ENCODE data around the gene RND1.

The RND1 gene

DNA sequence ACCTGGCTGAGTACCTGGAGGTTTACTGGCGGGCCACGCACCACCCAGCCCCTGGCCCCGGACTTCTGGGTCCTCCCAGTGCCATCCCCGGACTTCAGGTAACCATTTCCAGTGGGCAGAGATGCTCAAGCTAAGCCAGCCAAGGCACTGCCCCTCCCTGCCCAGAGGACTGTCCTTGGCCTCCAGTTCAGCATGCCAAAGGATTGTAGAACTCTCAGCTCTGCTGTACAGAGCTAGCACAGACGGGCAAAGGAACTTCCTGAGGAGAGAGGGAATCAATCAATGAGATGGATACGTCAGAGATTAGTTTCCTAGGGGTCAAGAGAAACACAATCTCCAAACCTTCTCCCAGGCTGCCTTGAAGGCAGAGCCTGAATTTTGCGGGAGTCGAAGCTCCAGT, 38.6 kb downstream of the RND1 start:
- DNase-seq: no peak

DNA sequence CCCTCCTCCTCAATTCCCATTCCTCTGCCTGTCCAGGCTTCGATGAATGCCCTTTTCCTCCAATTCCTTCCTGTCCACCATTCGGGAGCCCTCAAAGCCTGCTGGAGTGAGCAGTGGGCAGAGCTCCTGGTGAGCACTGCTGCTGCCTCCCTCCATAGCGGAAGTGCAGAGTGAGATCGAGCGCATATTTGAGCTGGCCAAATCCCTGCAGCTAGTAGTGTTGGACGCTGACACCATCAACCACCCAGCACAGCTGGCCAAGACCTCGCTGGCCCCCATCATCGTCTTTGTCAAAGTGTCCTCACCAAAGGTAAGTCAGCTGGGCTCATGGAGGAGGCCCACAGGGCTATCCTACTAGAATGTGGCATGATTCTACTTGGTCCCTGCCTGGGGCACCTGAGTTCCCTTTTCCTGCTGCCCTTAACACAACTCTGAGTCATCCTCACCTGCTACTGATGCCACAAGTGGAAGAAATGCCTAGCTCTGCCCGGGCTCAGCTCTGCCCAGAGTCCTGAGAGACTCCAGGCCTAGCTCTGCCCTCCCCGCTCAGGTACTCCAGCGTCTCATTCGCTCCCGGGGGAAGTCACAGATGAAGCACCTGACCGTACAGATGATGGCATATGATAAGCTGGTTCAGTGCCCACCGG, 39.3 kb downstream of the RND1 start:
- DNase-seq: peak; percentile 56

DNA sequence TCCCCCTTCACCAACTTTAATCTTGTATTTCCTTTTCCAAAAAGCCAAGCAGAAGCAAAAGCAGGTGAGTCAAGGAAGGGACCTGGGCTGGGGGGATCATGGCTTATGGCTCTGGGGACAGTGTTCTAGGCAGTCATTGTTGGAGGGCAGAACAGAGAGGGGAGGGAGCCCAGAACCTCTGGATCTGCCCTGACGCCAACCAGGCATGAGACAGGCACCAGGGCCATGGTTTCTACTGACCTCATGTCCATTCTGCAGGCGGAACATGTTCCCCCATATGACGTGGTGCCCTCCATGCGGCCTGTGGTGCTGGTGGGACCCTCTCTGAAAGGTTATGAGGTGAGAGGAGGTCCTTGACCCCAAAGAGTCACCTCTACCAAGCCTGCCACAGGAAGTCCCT, 40.8 kb downstream of the RND1 start:
- DNase-seq: no peak

DNA sequence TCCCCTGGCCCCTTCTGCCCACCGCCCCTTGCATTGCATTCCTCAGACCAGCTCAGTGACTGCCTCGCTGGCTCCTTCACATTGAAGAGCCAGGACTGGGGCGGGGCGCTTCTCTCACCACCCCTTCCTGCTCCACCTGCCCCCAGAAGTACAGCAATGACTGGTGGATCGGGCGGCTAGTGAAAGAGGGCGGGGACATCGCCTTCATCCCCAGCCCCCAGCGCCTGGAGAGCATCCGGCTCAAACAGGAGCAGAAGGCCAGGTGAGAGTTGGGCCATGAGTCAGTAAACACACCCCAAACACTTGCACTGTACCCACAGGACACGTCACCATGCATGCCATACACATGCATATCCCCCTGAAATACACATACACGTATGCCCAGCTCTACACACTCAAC, 41.6 kb downstream of the RND1 start:
- peak; percentile 57 for DNase-seq

DNA sequence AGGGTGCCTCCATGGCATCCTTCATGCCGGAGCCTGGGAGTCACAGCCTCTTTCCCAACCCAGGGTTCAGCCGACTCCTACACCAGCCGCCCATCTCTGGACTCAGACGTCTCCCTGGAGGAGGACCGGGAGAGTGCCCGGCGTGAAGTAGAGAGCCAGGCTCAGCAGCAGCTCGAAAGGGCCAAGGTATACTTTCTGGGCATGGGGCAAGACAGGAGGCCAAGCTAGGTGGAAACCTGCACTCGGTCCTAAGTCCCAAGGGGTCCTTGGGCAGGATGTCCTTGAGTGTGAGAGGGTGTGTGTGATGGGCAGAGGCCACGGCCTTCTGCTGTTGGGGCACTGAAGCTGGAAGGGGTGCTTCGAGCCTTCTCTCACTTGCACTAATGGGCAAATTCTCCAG, 42.4 kb downstream of the RND1 start:
- no peak for DNase-seq

DNA sequence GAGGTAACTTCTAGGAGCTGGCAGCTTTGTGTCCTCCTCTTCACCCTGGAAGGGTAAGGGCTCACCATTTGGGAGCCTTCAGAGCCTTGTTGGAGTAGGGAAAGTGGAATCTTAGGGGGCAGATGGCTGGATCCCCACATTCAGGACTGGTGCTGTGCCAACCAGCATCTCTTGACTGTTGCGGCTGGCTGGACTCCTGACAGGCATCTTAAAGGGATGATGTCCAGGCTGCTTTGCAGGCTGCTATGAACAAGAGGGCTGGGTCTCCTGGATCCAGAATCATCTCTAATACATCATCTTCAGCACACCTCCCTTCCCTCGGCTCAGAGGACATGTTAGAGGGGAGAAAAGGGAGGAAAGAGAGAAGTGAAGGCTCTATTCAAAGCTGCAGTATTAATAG, 43.0 kb downstream of the RND1 start:
- DNase-seq: no peak

DNA sequence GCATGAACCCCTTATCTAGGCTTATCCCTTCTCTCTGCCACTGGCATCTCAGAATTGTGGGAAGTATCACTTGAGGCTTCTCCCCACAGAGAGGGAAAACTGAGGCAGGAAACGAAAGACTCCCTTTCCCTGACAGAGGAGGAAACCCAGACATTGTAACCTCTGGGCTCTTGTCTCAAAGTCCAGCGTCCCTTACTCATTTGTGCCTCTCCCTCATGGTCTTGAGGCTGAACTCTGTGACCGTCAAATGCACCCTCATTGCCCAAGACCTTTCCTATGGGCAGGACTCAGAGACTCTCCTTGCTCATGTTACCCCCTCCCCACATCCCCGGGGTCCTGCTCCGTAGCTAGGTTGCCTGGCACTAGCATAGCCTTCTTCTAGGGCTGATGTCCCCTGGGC, 43.5 kb downstream of the RND1 start:
- DNase-seq: no peak

DNA sequence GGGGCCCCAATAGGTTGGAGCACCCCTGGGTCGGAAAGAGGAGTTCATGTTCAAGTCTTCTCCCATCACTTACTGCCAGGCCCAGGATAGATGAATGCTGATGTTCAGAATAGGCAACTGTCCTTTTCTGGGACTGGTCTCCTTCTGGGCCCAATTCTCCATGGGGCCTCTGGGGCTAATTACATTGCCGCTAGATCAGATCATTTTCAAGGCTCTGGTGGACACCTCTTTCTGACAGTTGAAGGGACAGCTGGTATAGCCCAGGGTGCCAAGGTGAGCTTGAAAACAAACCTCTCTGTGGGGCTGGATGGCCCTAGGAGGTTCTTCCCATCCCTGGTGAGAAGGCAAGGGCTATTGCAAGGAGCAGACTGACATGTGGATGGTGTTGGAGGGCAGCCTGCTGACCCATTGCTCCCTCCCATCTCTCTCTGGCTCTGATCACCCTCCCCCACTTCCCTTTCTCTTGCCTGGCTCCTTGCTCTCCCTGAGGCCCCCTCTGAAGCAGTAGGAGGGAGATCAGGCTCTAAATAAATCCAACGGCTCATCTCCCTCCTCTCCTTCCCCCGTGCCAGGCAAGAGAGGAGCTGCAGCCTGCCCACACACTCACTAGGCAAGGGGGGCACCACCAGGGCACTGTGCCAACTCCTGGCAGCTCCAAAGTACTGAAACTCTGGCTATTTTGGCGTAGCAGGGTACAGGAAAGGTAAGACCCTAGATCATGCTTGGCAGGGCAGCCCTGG, 45.5 kb downstream of the RND1 start:
- DNase-seq: no peak

DNA sequence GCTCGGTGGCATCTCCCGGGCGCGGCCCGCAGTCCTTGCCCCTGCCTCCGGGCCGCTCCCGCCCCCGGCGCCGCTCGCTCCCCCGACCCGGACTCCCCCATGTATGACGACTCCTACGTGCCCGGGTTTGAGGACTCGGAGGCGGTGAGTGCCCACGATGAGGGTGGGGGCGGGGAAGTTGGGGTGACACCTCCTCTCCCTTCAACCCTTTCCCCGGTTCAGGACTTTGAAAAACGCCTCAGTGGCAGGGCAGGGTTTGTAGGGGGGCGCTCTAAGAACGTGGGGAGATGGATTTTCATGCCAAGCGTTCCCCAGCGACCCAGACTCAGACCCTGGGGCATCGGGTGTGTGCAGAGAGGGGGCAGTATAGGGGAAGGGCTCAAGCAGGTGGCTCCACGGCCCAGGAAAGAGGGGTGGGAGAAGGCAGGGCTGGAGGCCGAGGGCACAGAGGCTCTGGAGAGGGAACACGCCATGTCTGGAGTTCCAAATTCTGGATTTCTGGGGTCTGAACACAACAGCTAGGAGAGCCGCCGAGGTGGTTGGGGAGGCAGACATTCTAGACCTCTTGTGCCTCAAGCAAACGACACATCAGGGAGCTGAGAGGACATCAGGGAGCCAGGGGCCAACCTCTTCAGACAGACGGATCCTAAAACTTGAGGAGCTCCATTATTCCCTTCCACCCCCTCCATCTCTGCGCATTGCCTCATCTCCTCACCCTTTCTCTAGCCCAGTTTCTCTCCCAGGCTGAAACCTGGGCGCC, 46.7 kb downstream of the RND1 start:
- DNase-seq: peak; percentile 67

DNA sequence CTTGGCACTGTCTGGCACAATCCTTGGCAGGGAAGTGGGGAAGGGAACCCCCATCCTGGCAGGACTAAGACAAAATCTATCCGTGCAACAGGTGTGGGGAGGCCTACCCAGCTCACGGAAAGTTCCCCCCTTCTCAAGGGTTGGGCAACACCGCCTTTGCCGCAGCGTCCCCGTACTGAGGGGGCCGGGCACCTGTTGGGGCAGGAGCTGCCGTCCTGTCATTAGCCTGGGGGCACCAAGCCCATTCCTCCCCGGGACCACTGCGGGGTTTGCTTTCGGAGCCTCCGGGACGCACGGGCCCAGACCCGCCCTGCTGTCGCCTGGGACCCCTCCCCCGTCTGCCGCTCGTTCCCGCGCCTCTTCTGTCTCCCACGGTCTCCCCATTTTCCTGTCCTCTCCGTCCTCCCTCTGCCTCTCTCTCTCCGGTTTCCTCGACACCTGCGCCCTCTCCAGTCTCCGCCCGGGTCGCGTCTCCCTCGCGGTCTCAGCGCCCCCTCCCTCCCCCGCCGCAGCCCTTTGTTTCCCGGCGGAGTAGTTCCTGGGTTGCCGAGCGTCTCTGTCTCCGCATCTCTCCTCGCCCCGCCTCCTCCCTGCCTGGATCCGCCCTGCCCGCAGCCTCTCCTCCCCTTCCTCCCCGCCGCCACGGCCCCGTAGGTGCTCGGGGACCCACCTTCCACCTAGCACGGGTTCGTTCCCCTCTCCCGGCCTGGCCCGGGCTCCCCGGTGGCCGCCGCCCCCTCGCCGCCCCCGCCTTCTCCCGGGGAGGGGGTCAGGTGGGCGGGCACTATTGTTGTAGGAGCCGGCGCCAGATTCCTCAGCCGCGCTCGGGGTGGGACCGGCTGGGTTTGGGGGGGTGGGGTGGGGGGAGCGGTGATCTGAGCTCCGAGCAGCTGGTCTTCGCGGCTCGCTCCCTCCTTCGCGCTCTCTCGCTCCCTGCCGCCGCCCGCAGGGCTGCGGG, 47.5 kb downstream of the RND1 start, which contains the start of gene CACNB3:
TSS of gene CACNB3 (plus strand) at position 624 of the 958 bp plus-strand sequence. CDS start 434 bp downstream, outside the sequence.
- DNase-seq: peak; percentile 94

DNA sequence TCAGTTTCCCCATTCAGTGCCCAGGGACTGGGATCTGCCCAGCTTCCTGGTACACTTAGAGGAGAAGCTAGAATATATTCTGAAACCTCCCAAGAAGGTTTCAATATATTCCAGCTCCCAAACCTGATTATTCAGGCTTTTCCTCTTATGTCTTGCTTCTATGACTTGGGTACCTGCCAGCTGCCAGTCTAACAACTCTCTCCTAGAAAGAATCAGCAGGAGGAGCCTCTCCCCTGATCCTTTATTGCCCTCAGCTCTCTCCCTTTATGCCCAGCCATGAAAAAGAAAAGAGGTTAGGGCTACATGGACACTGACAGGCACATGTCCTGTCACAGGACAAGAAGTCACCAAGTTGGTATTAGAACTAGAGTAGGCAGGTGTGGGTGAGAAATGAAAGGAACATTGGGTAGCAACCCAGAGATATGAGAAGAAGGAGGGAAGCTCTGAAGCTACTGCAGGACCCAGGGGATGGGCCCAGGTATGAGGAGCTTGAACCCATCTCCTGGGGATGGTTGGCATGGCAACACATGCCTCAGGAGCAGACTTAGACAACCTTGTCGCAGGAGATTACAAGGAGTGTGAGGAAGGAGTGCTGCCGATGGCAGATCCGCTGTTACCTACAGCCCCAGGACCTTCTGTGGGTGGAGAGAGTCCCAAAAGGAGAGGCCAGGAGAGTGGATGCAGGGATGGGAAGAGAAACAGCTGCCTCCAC, 49.4 kb downstream of the RND1 start:
- no peak for DNase-seq

DNA sequence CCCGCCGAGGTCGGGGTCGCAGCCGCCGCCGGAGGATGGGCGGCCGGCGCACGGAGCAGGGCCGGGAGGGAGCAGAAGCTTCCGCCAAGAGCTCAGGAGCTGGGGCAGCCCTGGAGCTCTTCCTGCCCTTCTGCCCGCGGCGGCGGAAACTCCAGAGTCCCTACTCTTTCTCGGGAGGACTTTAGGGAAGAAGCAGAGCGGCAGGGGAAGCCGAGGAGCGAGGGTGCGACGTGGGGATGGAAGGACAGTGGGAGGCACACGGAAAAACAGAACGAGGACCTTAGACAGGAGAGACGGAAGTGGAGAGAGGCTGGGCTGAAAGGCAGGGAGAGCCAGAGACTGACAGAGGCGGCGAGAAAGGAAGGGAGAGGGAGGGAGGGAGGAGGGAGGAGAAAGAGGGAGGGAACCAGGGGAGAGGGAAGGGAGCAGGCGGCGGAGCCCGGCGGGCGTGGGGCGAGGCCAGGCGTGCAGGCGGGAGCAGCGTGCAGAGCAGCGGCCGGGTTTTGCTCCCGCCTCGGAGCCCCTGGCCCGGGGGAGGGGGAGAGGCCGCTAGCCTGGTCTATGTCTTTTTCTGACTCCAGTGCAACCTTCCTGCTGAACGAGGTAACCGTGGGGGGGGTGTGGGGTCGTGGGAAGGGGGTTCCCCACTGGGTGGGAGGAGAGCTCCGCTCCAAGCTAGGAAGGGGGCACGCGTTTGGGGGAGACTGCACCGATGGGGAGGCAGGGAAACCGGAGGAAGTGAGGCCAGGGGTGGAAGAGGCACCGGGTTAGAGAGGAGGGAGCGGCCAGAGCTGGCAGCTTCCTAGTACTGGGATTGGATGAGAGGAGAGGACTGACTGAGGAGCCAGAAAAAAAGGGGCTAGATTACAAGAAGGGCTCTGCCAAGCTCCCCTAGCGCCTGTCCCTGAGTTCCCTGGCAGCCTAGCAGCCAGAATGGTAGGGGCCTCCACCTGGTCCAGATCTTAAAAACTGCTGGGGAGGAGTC, 50.3 kb downstream of the RND1 start:
- peak; percentile 95 for DNase-seq

DNA sequence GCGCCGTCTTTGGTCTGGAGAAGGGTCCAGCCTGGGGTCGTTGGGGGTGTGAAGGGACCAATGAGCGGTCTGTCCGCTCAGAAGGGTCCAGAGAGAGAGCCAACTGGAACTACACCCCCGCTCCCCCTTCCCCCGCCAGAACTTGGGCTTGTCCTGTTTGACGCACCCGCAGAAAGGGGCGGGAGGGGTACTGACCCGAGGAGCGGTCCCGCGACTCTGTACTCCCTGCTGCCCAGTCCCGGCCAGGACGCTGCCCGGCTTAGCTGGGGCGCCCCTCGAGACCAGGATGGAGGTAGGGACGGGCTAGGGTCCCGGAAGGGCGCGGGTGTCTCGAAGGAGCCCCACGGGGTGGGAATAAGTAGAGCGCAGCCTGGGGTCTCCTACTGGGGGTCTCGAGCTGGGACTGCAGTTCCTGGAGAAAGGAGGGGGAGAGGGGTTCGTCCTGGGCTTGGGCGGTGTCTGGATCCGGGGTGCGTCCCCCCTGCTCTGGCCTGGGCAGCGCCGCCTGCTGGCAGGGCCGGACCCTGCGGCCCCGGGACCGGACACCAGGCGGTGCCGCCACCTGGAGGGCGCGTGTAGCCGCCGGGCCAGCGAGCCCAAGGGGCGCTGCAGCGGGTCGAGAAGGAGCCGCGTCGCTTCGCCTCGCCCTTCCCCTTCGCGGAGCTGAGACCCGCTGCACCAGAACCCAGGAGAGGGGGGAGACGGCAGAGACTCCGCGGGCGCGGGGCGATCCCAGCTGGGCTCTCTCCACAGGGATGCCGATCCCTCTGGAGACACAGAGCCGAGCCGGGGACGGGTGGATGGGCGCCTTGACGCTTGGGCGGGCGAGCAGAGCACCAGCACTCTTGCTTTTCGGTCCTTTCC, 51.2 kb downstream of the RND1 start:
- peak; percentile 94 for DNase-seq

DNA sequence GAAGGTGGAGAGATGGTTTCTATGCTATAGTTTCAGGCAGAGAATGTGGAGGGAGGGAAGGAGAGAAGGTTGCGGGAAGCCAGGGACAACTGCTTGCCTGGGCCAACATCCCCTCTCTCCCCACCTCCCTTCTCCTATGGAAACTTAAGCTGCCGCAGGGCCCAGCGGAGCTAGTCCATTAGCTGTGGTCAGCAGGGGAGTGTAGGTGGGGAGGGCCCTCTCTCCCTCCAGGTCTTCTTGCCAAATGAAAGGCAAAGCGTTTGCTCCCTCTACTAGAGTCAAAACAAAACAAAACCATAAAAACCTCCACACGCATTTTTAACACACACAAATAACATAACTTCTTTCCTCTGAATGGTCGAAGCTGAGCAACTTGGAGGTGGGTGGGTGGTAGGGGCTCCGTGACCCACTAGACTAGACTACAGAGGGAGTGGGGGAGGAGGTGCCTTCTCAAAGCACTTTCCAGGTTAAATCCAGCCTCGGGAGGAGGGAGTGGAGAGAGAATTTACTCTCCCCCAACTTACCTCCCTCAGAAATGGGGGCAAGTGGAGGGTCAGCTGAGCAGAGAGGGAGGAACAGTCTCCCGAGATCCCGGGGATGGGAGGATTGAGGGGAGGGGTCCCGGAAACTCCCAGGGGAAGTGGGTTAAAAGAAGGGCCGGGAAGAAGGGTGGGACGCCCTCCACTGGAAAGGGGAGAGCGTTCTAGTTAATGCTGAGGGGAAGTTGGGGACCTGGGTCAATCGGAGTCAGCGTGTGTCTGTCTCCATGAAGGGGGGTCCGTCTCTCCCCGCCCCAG, 52.0 kb downstream of the RND1 start:
- peak; percentile 94 for DNase-seq

DNA sequence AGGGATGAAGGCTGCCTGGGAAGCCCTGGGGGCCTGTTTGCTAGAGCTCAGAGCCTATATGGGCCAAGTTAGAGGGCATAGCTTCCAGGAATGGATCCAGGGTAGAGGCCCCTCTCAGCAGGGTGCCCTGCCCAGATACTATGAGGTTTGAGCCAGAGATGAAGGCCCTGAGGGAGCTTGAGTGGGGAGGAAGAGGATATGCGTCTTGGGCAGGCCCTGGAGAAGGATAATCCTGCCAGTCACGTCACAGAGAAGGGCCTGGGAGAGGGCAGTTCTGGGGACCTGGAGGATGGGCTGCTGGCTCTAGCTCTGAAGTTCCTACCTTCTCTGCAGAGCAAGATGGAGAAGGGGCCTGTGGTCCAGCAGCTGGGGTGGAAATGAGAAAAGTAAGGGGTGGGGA, 53.3 kb downstream of the RND1 start:
- DNase-seq: peak; percentile 56

DNA sequence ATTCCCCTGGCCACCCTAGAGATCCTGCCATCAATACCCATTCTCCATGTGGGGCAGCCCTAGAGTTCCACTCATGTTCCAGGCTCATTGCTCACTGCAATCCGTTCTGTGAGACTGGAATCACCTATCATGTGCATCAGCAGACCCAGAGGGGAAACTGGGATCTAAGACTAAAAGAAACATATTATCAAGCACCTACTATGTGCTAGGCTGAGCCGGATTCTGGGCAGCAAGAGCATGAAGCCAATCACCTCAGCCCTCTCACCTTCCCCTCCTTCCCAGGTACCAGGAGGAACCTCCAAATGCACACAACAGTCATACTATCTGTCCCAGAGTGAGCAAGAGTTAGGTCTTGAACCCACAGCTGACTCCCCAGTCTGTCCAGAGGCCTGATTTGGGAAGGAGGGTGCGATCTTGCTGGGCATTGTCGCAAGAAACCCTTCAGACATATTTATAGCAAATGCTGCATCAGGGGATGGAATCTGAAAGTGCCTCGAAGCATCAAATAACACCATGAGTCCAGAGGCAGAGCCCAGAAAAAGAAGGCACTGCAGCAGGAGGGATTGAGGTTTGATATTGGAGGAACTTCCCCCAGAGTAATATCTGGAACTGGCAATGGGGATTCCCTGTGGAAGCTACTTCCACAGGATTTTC, 54.1 kb downstream of the RND1 start:
- no peak for DNase-seq

DNA sequence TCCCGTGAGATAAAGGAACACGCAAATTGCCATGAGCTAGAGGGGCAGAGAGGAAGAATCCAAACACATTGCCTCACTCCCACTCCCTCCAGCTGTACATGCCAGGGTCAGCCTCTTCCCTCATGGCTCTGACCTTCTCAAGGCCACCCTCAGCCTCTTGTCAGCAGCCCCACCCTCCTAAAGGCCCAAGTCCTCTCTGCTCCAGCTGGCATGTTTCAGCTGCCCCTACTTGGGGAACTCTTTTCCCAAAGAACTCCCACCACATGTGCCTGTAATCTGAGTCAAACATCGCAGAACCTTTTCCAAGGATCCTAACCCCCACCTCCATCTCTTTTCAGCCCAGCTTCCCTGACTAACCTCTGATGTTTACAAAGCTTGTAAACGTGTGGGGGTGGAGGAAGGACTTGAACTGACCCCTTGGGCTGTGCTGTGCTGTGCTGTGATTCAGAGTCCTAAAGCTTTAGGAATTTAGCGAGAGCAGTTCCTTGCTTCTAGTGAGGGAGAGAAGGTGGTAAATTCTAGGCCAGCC, 54.7 kb downstream of the RND1 start:
- peak; percentile 73 for DNase-seq

DNA sequence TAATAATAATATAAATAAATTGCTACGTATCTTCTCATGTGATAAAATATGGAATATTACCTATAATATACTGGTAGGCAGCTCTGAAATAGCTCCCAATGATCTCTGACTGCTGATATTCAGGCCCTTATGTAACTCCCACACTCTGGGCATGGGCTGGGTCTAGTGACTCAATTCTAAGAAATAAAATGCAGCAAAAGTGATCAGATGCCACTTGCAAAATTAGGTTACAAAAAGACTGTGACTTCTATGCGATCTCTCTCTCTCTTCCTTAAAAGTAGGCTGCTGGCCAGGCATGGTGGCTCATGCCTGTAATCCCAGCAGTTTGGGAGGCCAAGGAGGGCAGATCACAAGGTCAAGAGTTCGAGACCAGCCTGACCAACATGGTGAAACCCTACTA, 57.7 kb downstream of the RND1 start:
- no peak for DNase-seq
